ENCODE measurements around the gene MN1.

MN1 gene

DNA sequence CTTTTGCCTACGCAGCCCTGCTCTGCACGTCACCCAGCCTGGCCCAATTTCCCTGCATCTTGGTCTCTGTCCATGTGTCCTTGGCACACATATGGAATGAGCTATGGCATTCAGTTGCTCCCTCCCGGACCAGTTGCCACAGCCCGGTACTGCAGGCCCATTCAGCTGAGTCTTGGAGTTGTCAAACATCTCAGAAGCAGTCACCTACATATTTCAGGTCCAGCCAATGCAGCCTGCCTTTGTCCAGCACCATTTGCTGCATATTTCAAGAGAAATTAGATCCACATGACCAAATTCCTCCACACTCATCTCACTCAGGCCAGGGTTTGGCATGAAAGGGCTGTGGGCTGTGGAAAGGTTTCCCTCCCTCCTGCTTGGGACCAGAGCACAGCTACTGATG, 76.8 kb downstream of the MN1 start:
- H3K4me2 ChIP-seq (ENCODE audit: low read depth, low read length) = no peak overlapping the region
- no peaks in the 10 kb centered on the region for H3K79me2 ChIP-seq (ENCODE audit: low read length)
- no peaks in the 10 kb centered on the region for H3K36me3 ChIP-seq (replicated peaks; ENCODE audit: insufficient read depth, low read length)
- no peak overlapping the region for H2AFZ ChIP-seq (ENCODE audit: low read length)
- H3K4me3 ChIP-seq (ENCODE audit: low read length) = no peak overlapping the region
- H3K9ac ChIP-seq (ENCODE audit: low read length) = no peak overlapping the region
- H3K9me3 ChIP-seq (replicated peaks; ENCODE audit: insufficient read depth, low read length) = no peaks in the 10 kb centered on the region
- H3F3A ChIP-seq (ENCODE audit: insufficient read depth, low read length) = no peaks in the 10 kb centered on the region
- no peaks in the 10 kb centered on the region for H4K20me1 ChIP-seq (ENCODE audit: insufficient read depth, low read length)
- TF ChIP-seq, protein P1, sequence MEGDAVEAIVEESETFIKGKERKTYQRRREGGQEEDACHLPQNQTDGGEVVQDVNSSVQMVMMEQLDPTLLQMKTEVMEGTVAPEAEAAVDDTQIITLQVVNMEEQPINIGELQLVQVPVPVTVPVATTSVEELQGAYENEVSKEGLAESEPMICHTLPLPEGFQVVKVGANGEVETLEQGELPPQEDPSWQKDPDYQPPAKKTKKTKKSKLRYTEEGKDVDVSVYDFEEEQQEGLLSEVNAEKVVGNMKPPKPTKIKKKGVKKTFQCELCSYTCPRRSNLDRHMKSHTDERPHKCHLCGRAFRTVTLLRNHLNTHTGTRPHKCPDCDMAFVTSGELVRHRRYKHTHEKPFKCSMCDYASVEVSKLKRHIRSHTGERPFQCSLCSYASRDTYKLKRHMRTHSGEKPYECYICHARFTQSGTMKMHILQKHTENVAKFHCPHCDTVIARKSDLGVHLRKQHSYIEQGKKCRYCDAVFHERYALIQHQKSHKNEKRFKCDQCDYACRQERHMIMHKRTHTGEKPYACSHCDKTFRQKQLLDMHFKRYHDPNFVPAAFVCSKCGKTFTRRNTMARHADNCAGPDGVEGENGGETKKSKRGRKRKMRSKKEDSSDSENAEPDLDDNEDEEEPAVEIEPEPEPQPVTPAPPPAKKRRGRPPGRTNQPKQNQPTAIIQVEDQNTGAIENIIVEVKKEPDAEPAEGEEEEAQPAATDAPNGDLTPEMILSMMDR (IDR thresholded peaks at IDR 0.05; ENCODE audit: low read length) = no peak
- TF ChIP-seq EZH2phosphoT487 (IDR thresholded peaks at IDR 0.05; ENCODE audit: low read length) (no peak), EZH2 (optimal IDR thresholded peaks at IDR 0.05; ENCODE audit: low read depth, low read length) (no peak)
- no peaks in the 10 kb centered on the region for H3K4me1 ChIP-seq (ENCODE audit: low read length)
- H3K27ac ChIP-seq (ENCODE audit: low read length) = no peak overlapping the region
- H3K9me2 ChIP-seq (replicated peaks; ENCODE audit: insufficient read depth, low read length) = no peaks in the 10 kb centered on the region
- DNase-seq = no peak
- peaks cover 7% of the 10 kb centered on the region for H3K27me3 ChIP-seq (replicated peaks; ENCODE audit: insufficient read depth, low read length)

DNA sequence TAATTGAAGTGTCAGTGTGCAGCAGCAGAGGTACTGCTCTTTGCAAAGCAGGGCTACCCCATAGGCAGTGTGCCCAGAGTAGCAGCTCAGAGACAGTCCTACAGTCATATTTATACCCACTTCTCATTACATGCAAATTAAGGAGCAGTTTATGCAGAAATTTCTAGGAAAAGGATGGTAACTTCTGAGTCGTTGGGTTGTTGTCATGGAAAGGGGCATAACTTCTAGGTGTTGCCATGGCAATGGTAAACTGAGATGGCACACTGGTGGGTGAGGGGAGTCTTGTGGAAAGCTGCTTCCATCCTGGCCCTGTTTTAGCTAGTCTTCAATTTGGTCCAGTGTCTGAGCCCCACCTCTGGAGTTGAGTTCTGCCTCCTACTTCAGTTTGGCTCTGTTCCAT, 77.4 kb downstream of the MN1 start:
- no peak overlapping the region for H3K27ac ChIP-seq (ENCODE audit: low read length)
- peaks cover 6% of the 10 kb centered on the region for H3K27me3 ChIP-seq (replicated peaks; ENCODE audit: insufficient read depth, low read length)
- H3K9ac ChIP-seq (ENCODE audit: low read length) = no peak overlapping the region
- no peaks in the 10 kb centered on the region for H3K4me1 ChIP-seq (ENCODE audit: low read length)
- no peak overlapping the region for H3K4me3 ChIP-seq (ENCODE audit: low read length)
- TF ChIP-seq EZH2 (optimal IDR thresholded peaks at IDR 0.05; ENCODE audit: low read depth, low read length) = no peak
- TF ChIP-seq, protein P1 (IDR thresholded peaks at IDR 0.05; ENCODE audit: low read length) = no peak
- TF ChIP-seq EZH2phosphoT487 (IDR thresholded peaks at IDR 0.05; ENCODE audit: low read length) = no peak
- no peak overlapping the region for H2AFZ ChIP-seq (ENCODE audit: low read length)
- no peaks in the 10 kb centered on the region for H3K9me3 ChIP-seq (replicated peaks; ENCODE audit: insufficient read depth, low read length)
- H3K79me2 ChIP-seq (ENCODE audit: low read length) = no peaks in the 10 kb centered on the region
- no peaks in the 10 kb centered on the region for H3K9me2 ChIP-seq (replicated peaks; ENCODE audit: insufficient read depth, low read length)
- no peak overlapping the region for H3K4me2 ChIP-seq (ENCODE audit: low read depth, low read length)
- no peaks in the 10 kb centered on the region for H3K36me3 ChIP-seq (replicated peaks; ENCODE audit: insufficient read depth, low read length)
- H3F3A ChIP-seq (ENCODE audit: insufficient read depth, low read length) = no peaks in the 10 kb centered on the region
- DNase-seq = no peak
- no peaks in the 10 kb centered on the region for H4K20me1 ChIP-seq (ENCODE audit: insufficient read depth, low read length)

DNA sequence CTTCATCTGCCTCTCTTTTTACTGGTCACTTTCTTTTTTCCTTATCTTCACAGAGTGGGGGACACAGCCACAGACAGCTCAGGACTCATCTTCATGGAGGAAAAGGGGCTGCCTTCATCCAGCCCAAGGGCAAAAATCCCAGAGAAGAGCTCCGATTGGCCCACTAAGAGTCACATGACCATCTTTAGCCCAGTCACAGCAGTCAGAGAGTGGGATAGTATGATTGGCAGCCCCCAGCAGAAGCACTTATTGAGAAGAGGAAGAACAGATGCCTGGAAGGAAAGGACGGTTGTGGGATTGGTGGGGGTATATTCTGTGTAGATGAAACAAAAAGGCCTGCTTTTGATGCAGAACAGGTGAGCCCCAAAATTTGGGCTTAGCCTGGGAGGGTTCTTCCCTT, 77.8 kb downstream of the MN1 start:
- H3K79me2 ChIP-seq (ENCODE audit: low read length) = no peaks in the 10 kb centered on the region
- no peak overlapping the region for H3K27ac ChIP-seq (ENCODE audit: low read length)
- H3F3A ChIP-seq (ENCODE audit: insufficient read depth, low read length) = no peaks in the 10 kb centered on the region
- no peaks in the 10 kb centered on the region for H3K4me1 ChIP-seq (ENCODE audit: low read length)
- peaks cover 1% of the 10 kb centered on the region for H3K27me3 ChIP-seq (replicated peaks; ENCODE audit: insufficient read depth, low read length)
- H4K20me1 ChIP-seq (ENCODE audit: insufficient read depth, low read length) = no peaks in the 10 kb centered on the region
- TF ChIP-seq EZH2phosphoT487 (IDR thresholded peaks at IDR 0.05; ENCODE audit: low read length) = no peak
- no peak for TF ChIP-seq EZH2 (optimal IDR thresholded peaks at IDR 0.05; ENCODE audit: low read depth, low read length)
- TF ChIP-seq, protein P1 (IDR thresholded peaks at IDR 0.05; ENCODE audit: low read length) = no peak
- no peak for DNase-seq
- H2AFZ ChIP-seq (ENCODE audit: low read length) = no peak overlapping the region
- no peak overlapping the region for H3K4me2 ChIP-seq (ENCODE audit: low read depth, low read length)
- no peaks in the 10 kb centered on the region for H3K36me3 ChIP-seq (replicated peaks; ENCODE audit: insufficient read depth, low read length)
- no peak overlapping the region for H3K9ac ChIP-seq (ENCODE audit: low read length)
- H3K9me3 ChIP-seq (replicated peaks; ENCODE audit: insufficient read depth, low read length) = no peaks in the 10 kb centered on the region
- no peak overlapping the region for H3K4me3 ChIP-seq (ENCODE audit: low read length)
- H3K9me2 ChIP-seq (replicated peaks; ENCODE audit: insufficient read depth, low read length) = no peaks in the 10 kb centered on the region
